HG03558 (cell line): Measurements from ENCODE around the gene DROSHA.
"Not testable (repeated sequence)": the region's sequence is repeated elsewhere in the genome, so short reads cannot be mapped to it uniquely, and the experiment has no call there.

Source experiments
- ATAC-seq: cut with Tn5 transposase; IDR thresholded peaks from one replicate; pipeline ENCODE4 v1.9.1; 2021; ENCODE audit warnings: moderate number of reproducible peaks; ENCODE audit not compliant: unreplicated experiment; ENCODE audit errors: extremely low read depth

DROSHA gene

DNA sequence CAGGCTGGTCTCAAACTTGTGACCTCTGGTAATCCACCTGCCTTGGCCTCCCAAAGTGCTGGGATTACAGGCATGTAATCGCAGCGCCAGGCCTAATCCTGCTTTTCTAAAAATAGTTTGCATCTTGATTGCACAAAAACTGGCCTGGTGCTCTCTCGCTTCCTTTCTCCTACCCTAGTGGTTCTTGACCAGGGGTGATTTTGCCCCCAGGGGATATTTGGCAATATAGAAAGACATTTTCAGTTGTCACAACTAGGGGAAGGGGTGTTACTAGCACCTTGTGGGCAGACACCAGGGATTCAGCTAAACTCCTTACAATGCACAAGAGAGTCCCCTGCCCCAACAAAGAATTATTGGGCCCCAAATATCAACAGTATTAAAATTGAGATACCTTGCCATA lies 139.8 kb downstream of the DROSHA start:
- ATAC-seq: no peak

DNA sequence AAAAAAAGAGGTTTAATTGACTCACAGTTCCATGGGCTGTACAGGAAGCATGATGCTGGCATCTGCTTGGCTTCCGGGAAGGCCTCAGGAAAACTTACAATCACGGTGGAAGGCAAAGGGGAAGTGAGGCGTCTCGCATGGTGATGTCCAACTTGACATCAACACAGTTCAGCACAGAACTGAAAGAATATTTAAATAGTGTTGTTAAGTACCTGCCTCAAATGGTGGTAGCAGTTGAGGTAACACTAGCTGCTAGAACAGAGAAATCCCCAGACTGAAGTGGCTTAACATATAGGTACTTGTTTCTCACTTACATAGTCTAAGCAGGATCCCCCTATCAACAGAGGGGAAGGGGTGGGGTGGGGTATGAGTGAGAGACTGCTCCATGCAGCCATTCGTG lies 141.6 kb downstream of the DROSHA start:
- ATAC-seq: no peak

DNA sequence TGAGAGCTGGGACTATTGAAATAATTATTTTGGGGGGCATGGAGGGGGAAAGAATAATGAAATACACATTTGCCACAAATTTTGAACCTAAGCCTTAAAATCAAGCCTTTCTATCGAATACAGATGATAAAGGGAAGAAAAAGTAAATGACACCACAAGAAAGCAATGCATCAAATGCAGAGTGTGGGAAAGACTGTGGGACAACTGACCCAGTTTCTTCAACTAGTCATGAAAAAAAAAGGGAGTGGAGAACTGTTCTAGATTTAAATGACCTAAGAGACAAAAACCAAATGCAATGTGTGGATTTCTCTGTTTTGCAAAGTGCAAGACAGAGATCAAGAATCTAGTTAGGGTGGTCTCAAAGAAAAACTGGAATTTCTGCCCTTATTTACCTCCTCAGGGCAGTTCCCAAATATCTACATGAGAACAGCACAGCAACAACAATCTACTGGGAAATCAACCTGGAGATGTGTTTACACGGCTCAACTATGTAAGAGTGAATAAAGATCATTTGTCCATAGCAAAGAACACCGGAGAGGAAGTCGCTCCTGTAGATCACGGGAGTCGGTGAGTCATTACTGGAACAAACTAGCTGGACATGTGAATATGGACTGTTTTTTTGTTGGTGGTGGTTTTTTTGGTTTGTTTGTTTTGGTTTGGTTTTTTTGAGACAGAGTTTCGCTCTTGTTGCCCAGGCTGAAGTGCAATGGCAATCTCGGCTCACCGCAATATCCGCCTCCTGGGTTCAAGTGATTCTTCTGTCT lies 145.9 kb downstream of the DROSHA start:
- ATAC-seq: no peak

DNA sequence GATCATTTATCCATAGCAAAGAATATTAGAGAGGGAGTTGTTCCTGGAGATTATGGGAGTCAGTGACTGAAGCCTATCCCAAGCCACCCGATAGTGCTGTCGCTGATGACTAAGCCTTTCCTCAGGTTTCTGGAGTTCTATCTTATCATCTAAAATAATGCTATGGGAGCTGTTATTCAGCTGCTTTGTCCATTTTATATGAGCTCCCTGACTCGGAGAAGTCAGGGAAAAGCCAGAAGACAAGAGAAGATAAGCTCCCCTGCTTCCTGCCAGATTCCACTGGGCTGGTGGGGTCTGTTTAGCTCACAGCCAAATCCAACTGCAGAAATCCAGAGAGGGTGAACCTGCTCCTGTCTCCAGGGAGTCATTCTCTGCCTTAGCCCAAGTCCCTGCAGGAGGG lies 148.2 kb downstream of the DROSHA start:
- no peak for ATAC-seq

DNA sequence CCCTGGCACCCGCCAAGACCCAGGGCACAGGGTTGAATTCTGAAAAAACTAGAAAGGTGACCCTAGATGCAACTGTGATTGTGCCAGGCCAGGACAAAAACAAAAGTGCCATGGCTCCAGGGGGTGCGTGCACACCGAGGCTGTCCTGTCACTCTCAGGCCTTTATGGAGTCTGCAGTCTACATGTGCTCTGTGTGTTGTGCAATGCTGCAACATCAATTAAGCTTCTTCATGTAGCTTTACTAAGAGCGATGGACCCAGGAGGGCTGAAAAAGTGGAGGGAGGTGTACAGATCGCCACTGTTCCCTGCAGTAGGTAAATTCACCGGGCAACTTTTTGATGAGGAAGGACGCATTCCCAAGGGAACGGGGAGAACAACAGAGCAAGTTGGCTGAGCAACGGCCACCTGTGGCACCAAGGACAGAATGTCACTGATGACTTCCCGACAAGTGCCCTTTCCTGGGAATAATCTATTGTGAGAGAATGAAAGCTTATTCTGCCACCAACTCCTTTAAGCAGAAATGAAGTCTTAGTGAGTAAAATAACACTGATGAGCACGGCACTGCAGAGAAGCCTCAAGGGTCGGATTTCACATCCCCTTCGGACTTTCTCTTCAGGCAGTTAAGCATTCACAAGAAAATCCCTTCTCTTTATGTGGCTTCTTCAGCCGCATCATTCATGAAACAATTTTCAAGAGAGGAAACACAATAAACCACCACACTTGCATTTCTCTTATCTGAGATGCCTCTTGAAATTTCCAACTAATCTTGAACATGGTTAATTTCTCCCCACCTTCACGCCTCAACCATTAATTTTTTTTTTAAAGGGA lies 149.6 kb downstream of the DROSHA start:
- ATAC-seq: peak; percentile 41

DNA sequence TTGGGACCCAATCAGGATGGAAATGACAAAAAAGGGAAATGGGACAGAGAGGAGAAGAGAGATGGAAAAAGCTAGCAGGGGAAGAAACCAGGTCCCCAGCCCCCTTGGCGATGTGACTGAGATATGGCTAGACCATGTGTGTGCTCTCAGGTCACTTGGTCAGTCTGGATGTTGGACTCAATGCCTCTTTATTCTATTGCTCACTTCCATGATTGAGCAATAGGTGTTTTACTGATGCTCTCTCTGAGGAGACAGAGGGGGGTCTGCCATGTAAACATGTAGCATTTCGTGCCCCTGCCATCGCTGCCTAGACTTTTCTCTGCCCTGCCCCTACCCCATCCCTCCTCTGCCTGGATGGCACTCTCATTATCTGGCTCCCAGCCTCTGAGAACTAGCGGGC lies 150.6 kb downstream of the DROSHA start:
- ATAC-seq: no peak

DNA sequence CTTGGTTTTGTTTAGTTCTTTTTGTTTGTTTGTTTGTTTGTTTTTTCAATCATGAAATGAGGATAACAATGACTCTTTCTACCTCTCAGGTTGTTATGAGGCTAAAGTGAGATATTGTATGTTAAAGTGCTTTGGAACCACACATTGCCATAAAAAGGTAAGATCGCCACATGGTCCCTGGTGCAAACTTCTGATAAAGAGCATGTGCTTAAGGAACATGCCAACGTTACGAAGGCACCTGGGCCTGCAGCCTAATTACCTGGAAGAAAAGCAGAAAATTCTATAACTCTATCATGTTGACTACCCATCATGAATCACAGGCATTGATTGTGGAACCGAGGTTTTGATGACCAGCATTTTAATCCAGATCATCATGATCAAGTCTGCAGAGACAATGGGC lies 151.8 kb downstream of the DROSHA start:
- ATAC-seq: no peak

DNA sequence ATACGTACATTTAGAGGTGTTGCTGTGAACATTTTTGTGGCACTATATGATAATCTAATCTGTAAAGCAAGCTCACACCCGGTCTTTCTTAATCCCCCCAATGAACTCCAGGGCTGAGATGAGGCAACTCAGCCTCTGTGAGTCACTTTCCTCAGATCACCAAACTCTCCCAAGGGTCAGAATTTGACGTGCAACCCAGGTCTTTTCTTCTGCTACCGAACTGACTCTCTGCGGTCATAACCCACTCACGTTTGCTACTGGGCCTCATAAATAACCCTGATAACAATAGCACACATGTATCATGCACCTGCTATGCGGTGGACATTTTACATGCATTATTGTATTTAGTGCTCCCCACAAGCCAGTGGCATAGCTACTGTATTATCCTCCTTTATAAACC lies 153.1 kb downstream of the DROSHA start:
- no peak for ATAC-seq

DNA sequence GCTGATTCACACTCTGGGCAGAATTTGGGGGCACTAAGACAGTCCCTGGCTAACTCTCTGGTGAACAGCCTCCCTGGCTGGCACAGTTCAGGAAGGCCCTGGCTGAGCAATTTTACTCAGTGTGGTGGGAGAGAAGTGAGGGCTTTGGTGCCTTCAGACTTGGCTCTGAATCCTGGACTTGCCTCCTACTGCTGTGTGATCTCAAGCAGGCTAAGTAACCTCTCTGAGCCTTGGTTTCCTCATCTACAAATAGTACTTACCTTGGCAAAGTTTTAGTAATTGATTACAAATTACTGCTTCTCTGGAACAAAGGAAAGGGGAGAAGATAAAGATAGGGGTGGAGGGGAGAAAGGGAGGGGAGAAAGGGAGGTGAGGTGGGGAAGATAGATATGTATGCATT lies 153.8 kb downstream of the DROSHA start:
- ATAC-seq: no peak

DNA sequence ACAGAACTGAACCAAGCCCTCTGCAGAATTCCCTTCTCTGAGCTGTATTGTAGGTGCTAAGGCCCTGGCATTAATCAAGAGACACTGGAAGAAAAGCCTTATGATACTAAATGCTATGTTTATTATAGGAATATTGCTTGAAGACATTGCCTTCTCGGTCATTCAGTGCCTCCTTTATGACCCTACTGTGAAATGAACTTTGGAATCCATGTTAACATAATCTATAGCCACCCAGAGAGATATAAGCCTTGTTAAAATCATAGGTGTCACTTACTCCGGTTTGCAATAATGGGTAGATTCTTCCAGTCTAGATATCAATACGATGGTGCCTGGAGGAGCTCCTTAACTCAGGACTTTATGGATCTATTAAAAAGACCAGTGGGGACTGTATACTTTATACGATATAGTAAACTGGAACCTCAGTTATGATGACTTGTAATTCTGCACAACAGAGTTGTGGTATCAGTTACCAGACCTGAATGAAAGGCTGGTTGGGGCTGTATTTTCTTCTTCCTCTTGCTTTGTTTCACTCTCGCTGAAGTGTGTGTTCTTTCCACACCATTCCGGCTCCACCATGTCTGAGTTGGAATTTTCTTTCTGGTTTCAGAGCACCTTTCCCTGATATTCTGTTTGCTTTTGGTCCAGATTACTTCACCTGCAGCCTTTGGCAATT lies 154.5 kb downstream of the DROSHA start:
- no peak for ATAC-seq

DNA sequence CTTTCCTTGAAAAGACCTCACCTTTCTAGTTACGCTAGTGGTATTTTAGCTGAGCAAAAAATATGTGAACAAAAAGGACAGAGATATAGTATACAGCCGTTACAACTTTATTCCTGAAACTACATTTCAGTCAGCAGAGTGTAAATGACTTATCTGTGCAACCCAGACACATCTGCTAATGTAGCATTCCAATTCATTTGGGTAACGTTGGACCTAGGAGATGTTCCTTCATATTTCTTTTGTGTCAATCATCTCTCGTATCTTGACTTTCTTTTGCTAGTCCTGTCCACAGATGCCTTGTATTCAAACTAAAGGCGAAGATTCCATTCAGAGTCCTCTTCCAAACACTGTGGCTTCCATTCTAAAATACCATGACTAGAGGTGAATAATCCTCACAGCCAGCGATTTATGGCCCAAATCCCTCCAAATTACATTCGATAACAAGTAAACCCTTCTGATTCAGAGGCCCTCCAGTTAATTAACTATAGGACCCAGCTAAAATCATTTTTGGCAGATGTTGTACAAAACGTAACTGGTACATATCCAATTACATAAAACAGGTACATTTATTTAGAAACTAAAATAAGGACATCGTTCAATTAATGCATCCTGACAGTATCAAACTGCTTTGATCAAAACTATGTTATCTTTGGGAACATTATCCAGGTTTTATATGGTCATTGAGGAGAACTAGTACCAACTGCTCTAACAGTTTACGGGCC lies 155.7 kb downstream of the DROSHA start:
- no peak for ATAC-seq

DNA sequence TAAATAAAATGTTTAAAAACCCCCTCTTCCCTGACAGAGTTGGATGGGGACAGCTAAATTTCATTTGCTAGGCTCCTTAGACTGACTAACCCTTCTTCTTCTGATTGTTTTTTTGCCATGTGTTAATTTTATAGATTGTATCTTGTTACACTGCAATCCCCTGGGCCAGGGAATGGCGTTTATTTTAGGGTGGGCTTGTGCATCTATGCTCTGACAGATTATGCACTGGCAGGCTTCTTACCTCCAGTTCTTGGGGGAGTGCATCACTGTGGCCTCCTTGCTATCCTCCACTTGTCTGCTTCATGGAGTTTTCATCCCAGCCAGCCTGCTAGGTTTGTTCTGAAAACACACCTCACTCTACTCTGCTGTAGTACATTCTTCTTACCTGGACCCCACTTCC lies 159.8 kb downstream of the DROSHA start:
- no peak for ATAC-seq

DNA sequence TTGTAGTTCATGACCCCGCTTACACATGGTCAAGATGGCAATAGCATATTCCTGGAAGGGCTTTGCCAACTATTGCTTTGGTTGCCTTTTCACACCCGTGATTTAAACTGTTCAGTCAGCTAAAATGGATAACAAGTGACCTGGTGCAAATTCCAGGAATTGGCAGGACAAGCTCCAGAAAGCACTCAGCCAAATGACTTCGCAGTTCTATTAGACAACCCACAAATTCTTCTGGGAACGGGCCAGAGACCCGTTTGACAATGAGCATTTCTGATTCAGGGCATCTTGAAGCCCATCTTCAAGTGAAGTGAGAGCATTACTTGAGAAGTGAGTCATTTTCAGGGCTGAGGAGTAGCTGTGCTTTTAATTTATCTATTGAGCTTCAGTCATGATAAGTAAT lies 165.0 kb downstream of the DROSHA start:
- no peak for ATAC-seq

DNA sequence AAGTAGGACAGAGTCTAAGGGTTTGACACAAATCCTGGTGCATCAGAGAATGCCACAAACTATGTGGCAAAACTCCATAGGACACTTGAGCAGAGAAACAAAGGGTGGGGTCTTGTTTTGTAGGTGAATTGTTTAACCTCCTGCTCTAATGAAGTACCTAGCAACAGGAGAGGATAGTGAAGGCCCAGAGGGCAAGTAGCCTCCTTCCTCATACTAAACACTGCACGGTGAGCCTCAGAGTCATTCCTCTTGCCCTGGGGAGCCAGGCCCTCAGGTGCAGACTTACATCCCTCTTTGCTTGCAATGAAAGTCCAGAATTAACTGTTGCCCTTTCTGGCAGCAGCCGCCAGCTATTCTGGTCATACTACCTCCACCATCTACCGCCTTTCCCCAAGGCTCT lies 166.1 kb downstream of the DROSHA start:
- ATAC-seq: no peak

DNA sequence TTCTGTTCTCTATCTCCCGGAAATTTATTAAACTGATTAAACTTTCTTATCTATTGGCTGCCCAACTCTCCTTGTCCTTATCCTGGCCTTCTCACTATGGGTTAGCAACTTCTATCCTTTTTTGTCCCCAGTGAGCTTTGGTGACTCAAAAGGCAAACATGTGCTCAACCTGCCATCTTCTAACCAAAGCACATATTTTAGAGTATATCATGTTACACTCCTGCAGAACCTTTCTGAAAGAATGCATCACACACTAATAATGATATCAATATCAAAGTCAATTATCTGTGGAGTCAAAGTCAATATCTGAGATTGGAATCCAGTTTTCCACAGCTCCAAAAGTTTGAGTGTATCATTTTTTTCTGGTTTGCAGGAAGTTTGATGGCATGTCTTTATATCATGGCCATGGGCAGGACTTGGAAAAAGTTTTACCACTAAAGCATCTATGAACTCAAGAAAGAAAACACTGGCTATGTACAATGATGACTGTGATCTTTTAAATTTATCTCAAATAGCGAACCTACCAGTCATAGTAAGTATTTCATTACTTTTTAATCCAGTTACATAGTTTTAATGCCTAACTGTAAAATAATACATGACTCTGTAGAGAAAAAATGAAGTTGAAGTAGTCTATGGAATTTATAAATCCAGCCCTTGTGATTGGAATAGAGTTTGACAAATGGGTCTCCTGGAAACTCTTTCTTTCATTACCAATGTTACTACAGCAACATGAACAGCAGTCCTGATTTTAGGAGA lies 166.8 kb downstream of the DROSHA start:
- no peak for ATAC-seq

DNA sequence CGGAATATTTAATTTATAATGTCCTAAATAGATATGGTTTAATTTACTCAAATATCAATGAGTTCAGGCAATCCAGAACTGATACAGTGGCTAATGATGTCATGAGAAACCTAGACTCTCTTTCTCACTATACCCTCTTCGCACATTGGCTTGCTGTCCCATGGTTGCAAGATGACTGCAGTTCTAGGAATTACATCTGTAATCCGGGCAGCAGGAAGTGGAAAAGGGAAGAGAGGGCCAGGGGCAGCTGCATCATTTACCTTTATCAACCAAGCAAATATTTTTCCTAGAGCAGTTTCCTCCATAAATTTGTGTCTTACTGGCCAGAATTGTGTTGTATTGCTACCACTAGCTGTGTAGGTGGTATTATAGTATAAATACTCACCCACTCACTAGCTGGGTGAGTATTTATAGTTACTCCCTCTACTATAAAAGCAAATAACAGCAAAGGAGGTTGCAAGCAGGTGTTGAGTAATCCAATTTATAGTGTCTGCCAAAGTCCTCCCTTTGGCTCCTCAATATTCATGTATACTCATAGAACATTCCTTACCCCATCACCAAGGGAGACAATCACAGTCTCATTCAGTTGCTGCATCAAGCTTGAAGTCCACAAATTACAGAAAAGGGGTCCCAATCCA lies 168.8 kb downstream of the DROSHA start:
- ATAC-seq: no peak

DNA sequence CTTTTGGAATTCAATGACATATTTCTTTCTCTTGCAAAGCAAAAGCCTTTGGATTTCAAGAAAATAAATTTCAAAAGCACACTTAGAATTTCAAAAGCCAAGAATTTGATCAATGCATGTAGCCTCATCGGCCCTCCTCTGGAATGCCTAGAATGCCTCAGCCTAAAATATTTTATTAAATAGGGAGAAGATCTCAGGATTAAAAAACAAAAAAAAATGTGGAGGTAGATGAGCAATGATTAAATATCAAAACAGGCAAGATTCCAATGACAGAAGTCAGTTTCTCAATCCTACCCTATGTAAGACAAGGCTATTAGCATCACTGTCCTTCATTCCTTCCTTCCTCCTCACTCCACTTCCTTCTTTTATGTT lies 169.4 kb downstream of the DROSHA start:
- no peak for ATAC-seq

DNA sequence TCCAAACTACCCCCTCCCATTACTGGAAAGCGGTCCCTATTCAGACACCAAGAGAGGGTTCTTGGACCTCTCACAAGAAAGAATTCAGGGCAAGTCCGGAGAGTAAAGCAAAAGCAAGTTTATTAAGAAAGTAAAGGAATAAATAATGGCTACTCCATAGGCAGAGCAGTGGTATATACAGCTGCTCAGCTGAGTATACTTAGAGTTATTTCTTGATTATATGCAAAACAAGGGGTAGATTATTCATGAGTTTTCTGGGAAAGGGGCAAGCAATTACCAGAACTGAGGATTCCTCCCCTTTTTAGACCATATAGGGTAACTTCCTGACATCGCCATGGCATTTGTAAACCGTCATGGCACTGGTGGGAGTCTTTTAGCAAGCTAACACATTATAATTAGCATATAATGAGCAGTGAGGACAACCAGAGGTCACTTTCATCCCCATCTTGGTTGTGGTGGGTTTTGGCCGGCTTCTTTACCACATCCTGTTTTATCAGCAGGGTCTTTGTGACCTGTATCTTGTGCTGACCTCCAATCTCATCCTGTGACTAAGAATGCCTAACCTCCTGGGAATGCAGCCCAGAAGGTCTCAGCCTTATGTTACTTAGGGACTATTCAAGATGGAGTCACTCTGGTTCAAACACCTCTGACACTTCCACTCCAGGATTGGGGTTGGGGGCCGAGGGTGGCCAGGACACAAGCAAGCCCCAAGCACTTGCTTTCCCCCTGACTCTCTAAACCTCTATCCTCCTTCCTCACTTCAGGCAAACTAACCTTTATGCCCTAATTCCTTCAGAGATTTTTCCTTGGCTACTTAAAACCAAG lies 170.0 kb downstream of the DROSHA start:
- ATAC-seq: not testable (repeated sequence)

DNA sequence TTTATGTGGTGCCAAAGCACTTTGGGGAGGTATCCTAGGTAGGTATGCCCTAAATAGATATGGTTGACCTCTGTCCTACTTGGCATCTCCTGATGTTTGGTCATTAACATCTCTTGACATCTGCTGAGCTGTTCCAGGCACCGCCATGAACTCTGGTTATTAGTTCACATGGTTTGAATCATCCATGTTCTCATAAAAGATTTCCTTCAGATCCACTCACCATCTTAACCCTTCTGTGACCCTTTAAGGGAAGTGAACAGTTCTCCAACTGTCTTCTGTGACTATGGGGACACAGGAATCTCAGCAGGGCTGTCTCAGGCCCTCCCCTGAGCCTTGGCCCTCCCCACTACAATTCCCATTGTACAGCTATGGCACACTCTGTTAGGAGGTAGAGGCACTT lies 170.7 kb downstream of the DROSHA start:
- ATAC-seq: no peak
